IPS DF 6.9 (cell line): ENCODE results near the gene L2HGDH.
"Not testable (repeated sequence)": the region's sequence is repeated elsewhere in the genome, so short reads cannot be mapped to it uniquely, and the experiment has no call there.

ENCODE experiments used
- DNase-seq: peaks from one replicate; pipeline ENCODE4 v3.0.0-alpha.2; 2013; ENCODE audit warnings: low read depth, low spot score
- H3K27ac ChIP-seq: one replicate; pipeline ENCODE4 v1.5.1; 2013; ENCODE audit warnings: low read length, control low read depth
- H3K27me3 ChIP-seq: 2 replicates; pipeline ENCODE4 v1.6.1; 2013; ENCODE audit warnings: mild to moderate bottlenecking, low read length; ENCODE audit not compliant: control insufficient read depth, insufficient read depth
- H3K36me3 ChIP-seq: 2 replicates; pipeline ENCODE4 v1.6.1; 2013; ENCODE audit warnings: low read length; ENCODE audit not compliant: control insufficient read depth, insufficient read depth
- H3K4me1 ChIP-seq: 2 replicates; pipeline ENCODE4 v1.6.1; 2013; ENCODE audit warnings: low read length; ENCODE audit not compliant: control insufficient read depth, insufficient read depth
- H3K4me3 ChIP-seq: 2 replicates; pipeline ENCODE4 v1.5.1; 2013; ENCODE audit warnings: mild to moderate bottlenecking, low read length
- H3K9me3 ChIP-seq: 2 replicates; pipeline ENCODE4 v1.6.1; 2013; ENCODE audit warnings: low read length, inconsistent platforms; ENCODE audit not compliant: control insufficient read depth, insufficient read depth
- WGBS: extraction: QIAGEN DNeasy Blood & Tissue Kit; methylation state at CpG from one replicate; pipeline ENCODE4 v1.1.7; 2013; ENCODE audit warnings: mixed read lengths, missing lambda C conversion rate; ENCODE audit not compliant: insufficient read length, insufficient coverage; 5-methylcytosine and 5-hydroxymethylcytosine counted together

The L2HGDH gene

GRCh38 chr14:50311972-50312733 is at the start of gene L2HGDH, which contains the start of gene DMAC2L:
Gene L2HGDH (minus strand): TSS chr14:50312229. CDS start chr14:50312150, 79 bp downstream.
Gene DMAC2L (plus strand): TSS chr14:50312324. CDS start chr14:50321488, 9,164 bp downstream.
- no peaks in the 10 kb centered on the region for H3K27me3 ChIP-seq
- no CpG with 5 or more reads among the region's 83 CpGs for WGBS
- H3K36me3 ChIP-seq, result no peaks in the 10 kb centered on the region
- H3K4me1 ChIP-seq, result peaks cover 2% of the 10 kb centered on the region; the same call in 1 of the 2 replicates
- peak; percentile 88 for DNase-seq
- H3K27ac ChIP-seq, result no peak within 1 kb of the TSS
- H3K4me3 ChIP-seq, result peak within 1 kb of the TSS; percentile 87
- H3K9me3 ChIP-seq, result no peaks in the 10 kb centered on the region

GRCh38 chr14:50360851-50361250 is 48.8 kb upstream of the L2HGDH start:
- no peaks in the 10 kb centered on the region for H3K27me3 ChIP-seq
- no peak overlapping the region for H3K27ac ChIP-seq
- H3K4me3 ChIP-seq, result no peak overlapping the region
- DNase-seq, result no peak
- no CpG with 5 or more reads among the region's 2 CpGs for WGBS
- H3K4me1 ChIP-seq, result peaks cover 2% of the 10 kb centered on the region
- no peaks in the 10 kb centered on the region for H3K9me3 ChIP-seq
- no peaks in the 10 kb centered on the region for H3K36me3 ChIP-seq

- DNase-seq, result no peak
- no peaks in the 10 kb centered on the region for H3K9me3 ChIP-seq
- H3K36me3 ChIP-seq, result no peaks in the 10 kb centered on the region
- peaks cover 5% of the 10 kb centered on the region for H3K4me1 ChIP-seq
- H3K4me3 ChIP-seq, result no peak overlapping the region
- H3K27ac ChIP-seq, result no peak overlapping the region
- H3K27me3 ChIP-seq, result no peaks in the 10 kb centered on the region
- no CpG with 5 or more reads among the region's 3 CpGs for WGBS
Observed at GRCh38 chr14:50360093-50360492, 48.1 kb upstream of the L2HGDH start.

GRCh38 chr14:50359631-50360030 is 47.6 kb upstream of the L2HGDH start:
- peaks cover 5% of the 10 kb centered on the region for H3K4me1 ChIP-seq
- H3K27me3 ChIP-seq, result no peaks in the 10 kb centered on the region
- no peak for DNase-seq
- WGBS, result no CpG with 5 or more reads among the region's 5 CpGs
- H3K36me3 ChIP-seq, result no peaks in the 10 kb centered on the region
- no peak overlapping the region for H3K4me3 ChIP-seq
- H3K27ac ChIP-seq, result no peak overlapping the region
- no peaks in the 10 kb centered on the region for H3K9me3 ChIP-seq

GRCh38 chr14:50357753-50358395 is 45.8 kb upstream of the L2HGDH start:
- Histone ChIP-seq H3K4me3 (no peak overlapping the region), H3K36me3 (no peaks in the 10 kb centered on the region), H3K9me3 (no peaks in the 10 kb centered on the region), H3K27ac (no peak overlapping the region), H3K27me3 (no peaks in the 10 kb centered on the region), H3K4me1 (peaks cover 5% of the 10 kb centered on the region)
- DNase-seq, result no peak
- no CpG with 5 or more reads among the region's 4 CpGs for WGBS

GRCh38 chr14:50357124-50357523 is 45.1 kb upstream of the L2HGDH start:
- DNase-seq, result no peak
- no peaks in the 10 kb centered on the region for H3K36me3 ChIP-seq
- peaks cover 5% of the 10 kb centered on the region for H3K4me1 ChIP-seq
- no CpG with 5 or more reads among the region's 6 CpGs for WGBS
- no peak overlapping the region for H3K27ac ChIP-seq
- H3K9me3 ChIP-seq, result no peaks in the 10 kb centered on the region
- H3K4me3 ChIP-seq, result no peak overlapping the region
- H3K27me3 ChIP-seq, result no peaks in the 10 kb centered on the region

GRCh38 chr14:50356283-50356682 is 44.3 kb upstream of the L2HGDH start:
- no CpG with 5 or more reads among the region's 3 CpGs for WGBS
- H3K4me3 ChIP-seq, DNase-seq, H3K9me3 ChIP-seq, H3K27ac ChIP-seq, H3K36me3 ChIP-seq, H3K27me3 ChIP-seq, H3K4me1 ChIP-seq: not testable (repeated sequence)

GRCh38 chr14:50355692-50356091 is 43.7 kb upstream of the L2HGDH start:
- WGBS, result no CpG with 5 or more reads among the region's 1 CpG
- H3K27ac ChIP-seq, result no peak overlapping the region
- DNase-seq, result no peak
- H3K4me1 ChIP-seq, result peaks cover 5% of the 10 kb centered on the region
- H3K4me3 ChIP-seq, result no peak overlapping the region
- H3K9me3 ChIP-seq, result no peaks in the 10 kb centered on the region
- no peaks in the 10 kb centered on the region for H3K36me3 ChIP-seq
- H3K27me3 ChIP-seq, result no peaks in the 10 kb centered on the region

- no CpG with 5 or more reads among the region's 1 CpG for WGBS
- H3K27me3 ChIP-seq, result no peaks in the 10 kb centered on the region
- no peak overlapping the region for H3K27ac ChIP-seq
Observed at GRCh38 chr14:50354527-50354926, 42.5 kb upstream of the L2HGDH start.

GRCh38 chr14:50353126-50353525 is 41.1 kb upstream of the L2HGDH start:
- Histone ChIP-seq H3K4me3 (no peak overlapping the region), H3K9me3 (no peaks in the 10 kb centered on the region), H3K36me3 (no peaks in the 10 kb centered on the region), H3K27me3 (no peaks in the 10 kb centered on the region), H3K27ac (no peak overlapping the region), H3K4me1 (peaks cover 5% of the 10 kb centered on the region)
- WGBS, result no CpG with 5 or more reads among the region's 4 CpGs
- no peak for DNase-seq

More at GRCh38 chr14:50354527-50354926, 42.5 kb upstream of the L2HGDH start:
- H3K4me1 ChIP-seq, result peaks cover 5% of the 10 kb centered on the region
- H3K4me3 ChIP-seq, result no peak overlapping the region
- no peaks in the 10 kb centered on the region for H3K9me3 ChIP-seq
- H3K36me3 ChIP-seq, result no peaks in the 10 kb centered on the region
- no peak for DNase-seq
